HG03342 (cell line): Measurements from ENCODE around the gene CTPS1.
A peak's percentile ranks its signal among the peaks of the same experiment; 100 is the strongest.

Source experiments
- ATAC-seq: cut with Tn5 transposase; IDR thresholded peaks from one replicate; pipeline ENCODE4 v1.9.1; 2021; ENCODE audit warnings: mild to moderate bottlenecking, moderate library complexity; ENCODE audit not compliant: unreplicated experiment

The CTPS1 gene

DNA sequence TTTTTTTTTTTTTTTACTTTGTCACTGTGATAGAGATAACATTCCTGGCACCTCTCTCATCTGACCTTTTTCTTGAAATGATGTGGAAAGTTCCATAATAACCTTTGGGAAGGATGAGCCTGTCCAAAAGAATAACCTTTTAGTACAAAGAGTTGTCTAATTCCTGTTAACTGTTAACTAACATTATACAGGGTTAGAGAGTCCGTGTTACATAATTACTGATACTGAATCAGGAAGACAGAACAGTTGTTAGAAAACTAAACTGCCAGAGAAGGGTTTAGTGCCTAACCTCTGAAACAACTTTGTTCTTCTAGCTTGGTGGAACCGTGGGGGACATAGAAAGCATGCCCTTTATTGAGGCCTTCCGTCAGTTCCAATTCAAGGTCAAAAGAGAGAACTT lies 8.8 kb downstream of the CTPS1 start:
- ATAC-seq, result no peak

DNA sequence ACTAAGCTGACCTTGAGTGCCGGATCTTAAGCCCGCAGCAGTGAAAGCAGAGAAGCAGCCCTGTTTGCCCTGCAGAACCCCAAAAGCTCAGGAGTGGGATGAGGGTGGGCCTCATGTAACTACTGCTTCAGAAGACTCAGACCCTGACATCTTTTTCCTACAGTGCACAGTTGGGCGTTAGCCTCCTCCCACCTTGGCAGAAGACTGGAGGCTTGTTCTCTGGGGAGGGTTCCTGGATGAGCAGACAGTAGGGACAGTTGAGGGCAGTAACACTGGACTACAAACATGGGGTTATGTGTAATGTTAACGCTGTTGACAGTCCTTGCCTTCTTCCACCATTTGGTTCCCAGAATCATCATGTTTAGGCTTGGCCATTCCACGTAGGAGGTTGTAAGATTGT lies 9.6 kb downstream of the CTPS1 start:
- no peak for ATAC-seq

DNA sequence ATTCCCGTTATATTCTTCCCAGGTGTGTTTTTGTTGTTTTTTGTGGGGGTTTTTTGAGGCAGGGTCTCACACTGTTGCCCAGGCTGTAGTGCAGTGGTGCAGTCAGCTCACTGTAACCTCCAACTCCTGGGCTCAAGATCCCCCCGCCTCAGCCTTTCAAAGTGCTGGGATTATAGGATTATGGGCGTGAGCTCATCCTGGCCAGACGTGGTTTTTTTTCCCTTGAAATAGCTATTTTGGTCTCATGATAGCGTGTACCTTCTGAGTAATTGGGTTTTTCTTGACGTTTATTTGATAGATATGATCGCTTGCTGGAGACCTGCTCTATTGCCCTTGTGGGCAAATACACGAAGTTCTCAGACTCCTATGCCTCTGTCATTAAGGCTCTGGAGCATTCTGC lies 17.6 kb downstream of the CTPS1 start:
- ATAC-seq, result no peak

DNA sequence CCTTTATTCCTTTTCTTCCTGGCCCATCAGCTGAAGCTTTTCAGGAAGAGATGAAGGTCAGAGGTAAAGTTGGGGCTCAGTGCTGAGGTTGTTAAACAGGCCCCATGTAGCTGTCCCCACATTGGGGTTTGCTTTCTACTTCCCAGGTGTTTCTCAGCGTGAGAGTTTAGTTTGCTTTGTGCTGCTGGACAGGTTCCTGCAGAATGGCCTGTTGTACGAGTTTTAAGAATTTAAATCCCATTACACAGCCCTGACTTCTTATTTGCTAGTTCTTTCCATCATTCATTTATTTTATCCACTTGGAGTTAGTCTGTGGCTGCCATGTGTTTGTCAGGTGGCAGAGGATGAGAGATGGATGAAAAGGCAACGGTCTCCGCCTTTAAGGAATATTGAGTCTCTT lies 19.2 kb downstream of the CTPS1 start:
- no peak for ATAC-seq

DNA sequence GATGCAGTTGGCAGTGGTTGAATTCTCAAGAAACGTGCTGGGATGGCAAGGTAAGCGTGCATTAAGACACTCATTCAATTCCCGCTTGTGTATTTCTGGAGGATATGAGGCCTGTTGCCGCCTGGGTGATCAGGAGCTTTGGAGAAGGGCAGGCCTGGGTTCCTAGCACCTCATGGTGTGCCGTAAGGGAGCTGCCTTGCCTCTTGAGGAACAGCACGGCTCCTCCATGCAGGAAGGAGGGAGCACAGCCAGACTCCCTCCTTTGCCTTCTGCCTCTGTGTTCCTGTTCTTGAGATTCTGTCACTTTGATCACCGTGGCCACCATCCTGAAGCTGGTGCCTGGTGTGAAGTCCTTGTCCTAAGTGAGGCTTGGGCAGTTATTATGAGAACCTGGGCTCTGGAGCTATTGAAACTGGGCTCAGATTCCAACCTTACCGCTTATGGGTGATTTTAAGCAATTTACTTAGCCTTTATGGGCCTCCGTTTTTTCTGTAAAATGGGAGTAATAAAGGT lies 23.7 kb downstream of the CTPS1 start:
- ATAC-seq, result no peak

DNA sequence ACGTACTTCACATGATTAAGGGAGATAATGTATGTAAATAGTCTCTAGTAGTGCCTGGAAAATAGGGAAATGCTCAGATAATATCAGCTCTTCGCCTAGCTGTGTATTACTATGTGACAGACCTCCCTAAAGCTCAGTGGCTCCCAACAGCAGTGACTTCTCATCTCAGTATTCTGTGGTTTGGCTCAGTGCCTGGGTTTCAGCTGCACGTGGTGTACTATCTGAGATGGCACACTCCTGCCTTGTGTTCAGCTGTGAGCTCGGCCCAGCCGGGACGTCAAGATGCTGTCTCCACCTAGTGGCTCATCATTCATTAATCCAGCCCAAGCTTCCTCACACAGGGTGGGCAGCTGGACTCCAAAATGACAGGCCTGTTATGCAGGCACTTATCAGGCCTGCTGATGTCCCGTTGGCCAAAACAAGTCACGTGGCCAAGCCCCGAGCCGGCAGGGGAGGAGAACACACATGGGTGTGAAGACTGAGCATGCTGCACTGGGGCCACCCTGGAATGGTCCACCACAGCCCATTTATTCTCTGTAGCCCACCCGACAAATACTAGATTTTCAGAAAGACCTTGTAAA lies 24.2 kb downstream of the CTPS1 start:
- ATAC-seq, result peak; percentile 97

DNA sequence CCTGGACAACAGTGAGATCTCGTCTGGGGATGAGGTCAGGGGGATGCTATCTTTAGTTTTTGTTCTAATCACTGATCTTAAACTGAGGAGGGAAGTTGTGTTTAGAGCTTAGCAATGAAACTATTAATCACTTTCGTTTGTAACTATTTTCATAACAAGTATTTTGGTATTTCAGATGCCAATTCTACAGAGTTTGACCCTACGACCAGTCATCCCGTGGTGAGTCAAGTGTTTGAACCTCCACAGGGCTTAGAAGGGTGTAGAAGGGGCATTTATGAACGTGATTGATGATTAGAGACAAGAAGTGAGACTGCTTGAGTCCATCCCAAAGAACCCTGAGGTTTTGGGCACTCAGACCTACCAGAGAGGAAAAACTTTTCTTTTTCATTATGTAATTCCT lies 26.4 kb downstream of the CTPS1 start:
- ATAC-seq, result no peak

DNA sequence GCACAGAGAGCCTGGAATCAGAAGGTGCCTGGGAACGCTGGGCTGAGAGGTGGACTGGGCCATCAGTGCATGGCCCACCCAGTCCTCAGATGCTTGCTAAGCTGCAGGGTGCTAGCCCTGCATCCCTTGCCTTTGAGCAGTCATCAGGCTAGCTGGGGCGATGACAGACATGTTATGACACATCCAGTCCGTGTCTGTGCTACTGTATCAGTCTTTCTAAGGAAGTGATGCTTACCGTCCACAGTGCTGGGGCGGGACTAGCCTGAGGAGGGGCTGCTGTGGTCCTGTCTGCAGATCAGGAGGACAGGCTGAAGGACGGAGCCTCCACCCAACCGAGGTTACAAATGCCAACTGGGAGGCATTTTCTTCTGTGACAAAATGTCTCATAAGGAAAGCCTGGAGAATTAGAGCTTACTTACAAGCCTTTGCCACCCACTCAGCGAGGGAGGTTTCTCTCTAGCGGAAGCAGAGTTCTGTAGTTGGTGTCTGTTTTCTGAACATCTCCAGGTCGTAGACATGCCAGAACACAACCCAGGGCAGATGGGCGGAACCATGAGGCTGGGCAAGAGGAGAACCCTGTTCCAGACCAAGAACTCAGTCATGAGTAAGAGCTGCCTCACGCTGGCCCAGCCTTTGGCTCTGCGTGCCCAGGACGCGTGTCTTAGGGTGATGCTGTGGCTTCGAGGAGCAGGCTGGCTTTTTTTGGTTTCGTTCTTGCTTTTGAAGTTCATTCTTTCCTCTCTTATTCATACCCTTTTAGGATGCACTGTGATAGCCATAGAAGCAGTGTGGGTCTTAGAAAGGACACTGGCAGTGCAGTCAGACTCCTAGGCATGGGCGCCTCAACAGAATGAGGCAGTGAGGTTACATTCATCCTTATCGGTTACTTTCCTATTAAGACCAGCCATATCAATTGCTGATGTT lies 27.7 kb downstream of the CTPS1 start:
- no peak for ATAC-seq

DNA sequence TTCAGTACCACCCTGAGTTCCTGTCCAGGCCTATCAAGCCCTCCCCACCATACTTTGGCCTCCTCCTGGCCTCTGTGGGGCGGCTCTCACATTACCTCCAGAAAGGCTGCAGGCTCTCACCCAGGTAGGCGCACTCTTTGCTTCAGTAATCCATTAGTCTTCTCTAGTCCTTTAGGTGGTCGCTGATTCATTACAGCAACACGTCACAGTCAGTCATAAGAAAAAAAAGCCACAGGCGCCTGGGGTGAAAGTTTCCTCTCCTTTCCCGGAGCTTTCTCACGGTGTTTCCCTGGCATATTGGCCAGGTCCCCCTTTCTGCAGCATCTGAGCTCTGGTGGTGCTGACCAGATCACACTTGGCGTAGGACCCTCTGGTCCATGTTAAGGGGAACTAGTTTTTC lies 30.0 kb downstream of the CTPS1 start:
- ATAC-seq, result no peak

DNA sequence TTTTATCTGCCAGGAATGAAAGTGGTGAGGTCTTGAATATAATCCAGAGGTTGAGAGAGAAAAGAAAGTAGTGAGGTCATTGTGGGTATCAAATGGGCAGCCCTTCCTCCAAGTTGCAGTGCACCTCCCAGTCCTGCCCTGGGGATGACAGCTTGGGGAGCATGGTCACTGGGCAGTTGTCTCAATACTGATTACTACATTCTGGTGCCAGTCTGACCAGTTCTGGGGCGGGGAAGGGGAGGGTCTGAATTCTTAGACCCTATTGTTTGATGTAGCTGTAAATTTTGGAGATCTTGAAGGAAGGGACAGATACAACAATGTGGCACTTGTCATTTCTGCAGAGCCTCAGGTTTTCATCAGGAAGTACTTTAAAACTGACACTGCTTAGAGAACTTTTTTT lies 30.8 kb downstream of the CTPS1 start:
- no peak for ATAC-seq

DNA sequence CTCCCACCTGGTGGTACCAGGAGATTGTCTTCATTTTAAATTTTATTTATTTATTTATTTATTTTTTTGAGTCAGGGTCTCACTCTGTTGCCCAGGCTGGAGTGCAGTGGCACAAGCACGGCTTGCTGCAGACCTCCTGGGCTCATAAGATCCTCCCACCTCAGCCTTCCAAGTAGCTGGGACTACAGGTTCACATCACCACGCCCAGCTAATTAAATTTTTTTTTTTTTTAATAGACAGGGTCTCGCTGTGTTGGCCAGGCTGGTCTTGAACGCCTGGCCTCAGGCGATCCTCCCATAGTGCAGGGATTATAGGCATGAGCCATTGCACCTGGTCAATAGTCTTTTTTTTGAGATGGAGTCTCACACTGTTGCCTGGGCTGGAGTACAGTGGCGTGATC lies 33.5 kb downstream of the CTPS1 start:
- no peak for ATAC-seq

DNA sequence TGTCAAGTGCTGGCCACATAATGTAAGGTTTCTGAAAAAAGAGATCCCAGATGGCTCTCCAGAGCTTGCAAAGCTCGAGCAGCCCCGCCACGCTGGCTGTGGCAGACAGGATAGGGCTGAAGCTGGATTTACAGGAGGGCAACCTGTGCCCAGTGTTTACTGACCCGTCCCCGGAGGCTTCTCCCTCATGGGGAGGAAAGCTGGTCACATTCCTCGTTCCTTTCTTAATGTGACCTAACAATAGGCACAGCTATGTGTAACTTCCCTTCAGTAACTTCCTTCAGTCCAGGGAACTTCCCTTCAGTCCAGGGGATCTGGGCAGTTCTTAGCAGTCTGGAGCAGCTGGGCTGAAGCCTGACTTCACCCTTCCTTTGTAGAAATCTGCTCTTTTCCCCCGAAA lies 34.3 kb downstream of the CTPS1 start:
- ATAC-seq, result no peak

DNA sequence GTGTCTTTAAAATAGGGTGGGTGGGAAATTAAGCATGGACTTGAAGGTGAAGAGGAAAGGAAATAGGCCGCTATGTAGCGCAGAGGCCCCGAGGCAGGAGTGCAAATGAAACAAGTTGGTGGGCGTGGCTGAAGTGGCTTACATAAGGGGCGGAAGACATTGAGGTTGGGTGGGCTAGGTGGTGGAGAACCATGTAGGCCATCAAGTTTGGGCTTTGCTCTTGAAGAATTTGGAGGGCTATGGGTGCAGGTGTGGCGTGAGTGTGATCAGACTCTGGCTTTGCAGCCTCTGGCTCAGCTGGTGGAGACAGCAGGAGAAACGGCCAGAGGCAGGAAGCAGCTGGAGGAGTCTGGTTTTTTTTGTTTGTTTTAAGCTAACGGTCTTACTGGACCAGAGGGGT lies 35.4 kb downstream of the CTPS1 start:
- ATAC-seq, result no peak

DNA sequence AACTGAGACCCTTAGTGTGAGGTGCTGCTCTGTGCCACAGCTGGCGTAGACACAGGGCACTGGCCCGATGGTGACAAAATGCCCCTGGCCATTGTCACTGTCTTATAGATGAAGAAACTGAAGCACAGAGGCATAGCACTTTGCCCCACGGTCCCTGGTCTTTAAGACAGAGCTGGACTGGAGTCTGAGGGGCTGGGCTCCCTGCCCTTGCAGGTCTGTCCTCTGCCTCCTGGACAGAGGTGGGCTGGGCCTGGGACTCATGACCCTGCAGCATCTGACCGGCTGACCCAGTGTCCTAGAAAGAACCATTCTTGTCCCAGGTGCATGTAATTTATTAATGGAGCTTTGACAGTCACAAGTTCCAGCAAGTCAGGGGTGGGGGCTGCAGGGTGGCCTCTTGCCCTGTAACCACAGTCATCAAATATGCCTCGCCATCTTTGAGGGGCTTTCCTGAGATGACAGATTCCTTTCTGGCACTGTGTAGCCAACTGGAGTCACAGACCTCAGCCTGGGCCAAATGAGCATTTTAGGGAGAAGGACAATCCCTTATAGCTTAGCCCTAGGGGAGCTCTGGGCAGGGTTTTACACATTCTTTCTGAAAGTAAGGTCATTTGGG lies 35.9 kb downstream of the CTPS1 start:
- no peak for ATAC-seq

DNA sequence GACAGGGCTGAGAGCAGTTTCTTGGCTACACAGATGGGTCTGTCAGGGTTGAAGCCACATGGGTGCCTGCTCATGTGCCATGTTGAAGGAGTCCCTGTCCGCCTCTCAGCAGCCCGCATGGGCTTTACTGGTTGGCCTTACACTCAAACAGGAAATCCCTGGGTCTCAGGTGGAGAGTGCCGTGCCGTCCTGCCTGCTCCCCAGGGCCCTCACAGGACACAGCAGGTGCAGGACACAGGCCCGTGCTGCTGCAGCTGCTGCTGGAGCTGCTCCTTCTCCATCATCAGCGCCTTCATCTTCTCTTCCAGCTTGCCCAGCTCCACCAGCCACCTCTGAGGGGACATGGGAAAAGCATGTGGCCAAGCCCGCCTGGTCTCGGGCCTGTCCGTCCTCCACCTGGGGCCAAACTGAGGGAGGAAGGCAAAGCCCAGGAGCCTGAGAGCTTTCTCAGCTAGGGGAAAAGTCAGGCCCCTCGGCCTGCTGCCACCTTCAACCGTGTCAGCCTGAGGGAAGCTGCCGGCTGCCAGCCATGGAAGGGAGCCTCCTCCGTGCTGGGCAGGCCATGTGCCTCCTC lies 36.5 kb downstream of the CTPS1 start:
- no peak for ATAC-seq

DNA sequence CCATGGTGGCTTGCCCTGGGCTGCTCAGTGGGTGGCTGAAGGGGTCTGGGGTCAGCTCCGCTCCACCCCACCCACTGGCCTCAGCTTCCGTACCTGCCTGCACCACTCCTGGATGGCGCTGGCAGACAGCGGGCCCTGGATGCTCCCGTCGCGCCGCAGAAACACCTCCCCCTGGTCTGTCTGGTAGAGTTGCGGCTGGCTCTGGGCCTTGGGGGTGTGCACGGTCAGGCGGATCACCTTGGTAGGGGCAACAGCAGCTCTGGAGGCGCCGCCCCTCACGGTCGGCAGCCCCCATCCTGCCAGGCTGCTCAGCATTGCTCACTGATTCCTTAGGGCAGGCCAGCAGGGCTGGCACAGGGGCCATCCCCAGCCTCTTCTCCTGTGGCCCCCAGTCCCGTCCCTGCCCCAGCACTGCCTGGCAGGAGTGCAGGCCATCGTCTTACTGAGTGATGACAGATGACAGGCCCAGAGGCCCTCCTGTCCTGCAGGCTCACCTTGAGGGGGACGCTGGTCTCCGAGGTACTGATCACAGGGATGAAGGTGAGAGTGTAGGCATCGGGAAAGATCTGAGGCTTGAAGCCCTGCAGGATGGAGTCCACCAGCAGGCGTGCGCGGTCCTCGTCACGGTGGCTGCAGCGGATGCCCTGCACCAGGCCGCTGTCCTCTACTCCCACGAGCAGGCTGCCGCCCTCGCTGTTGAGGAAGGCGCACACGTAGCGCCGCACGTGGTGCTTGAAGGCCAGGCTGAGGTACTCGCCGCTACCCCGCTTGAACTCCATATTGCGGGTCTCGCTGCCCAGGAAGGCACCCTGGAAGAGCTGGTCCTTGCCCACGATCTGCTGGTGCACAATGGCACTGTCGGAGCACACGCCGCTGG lies 37.9 kb downstream of the CTPS1 start:
- ATAC-seq, result no peak

DNA sequence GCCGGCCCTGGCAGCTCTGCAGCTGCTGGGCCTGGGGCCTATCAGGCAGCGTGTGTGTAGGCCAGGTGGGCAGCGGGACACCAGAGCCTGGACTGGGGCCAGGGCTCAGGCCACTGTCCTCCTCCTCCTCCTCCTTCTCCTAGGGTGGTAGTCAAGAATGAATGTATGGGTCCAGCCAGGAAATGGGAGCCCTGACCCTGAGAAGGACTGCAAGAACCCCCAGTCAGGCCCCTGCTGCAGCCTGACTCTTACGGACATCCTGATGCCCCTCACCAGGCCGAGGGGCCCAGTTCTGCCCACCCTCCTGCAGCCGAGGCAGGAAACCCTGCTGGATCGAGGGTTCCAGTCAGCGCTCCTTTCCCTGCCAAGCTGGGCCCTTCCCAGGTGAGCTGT lies 38.5 kb downstream of the CTPS1 start:
- ATAC-seq, result no peak

DNA sequence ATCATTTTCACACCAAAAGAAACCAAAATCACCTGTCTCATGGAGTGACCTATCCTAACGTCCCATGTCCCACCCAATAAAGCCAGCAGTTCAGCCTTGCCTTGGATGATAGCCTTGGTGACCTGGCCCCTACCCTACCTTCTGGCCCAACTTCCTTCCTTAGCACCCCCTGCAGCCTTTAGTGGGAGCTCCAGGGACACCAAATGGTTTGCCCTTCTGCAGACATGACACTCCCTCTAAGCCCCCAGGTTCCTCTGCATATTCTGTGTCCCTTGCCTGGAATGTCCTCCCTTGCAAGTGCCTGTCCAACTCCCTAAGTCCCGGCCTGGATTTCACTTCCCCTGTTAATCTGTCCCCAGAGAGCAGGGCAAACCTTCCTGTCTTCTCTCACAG lies 39.9 kb downstream of the CTPS1 start:
- no peak for ATAC-seq

DNA sequence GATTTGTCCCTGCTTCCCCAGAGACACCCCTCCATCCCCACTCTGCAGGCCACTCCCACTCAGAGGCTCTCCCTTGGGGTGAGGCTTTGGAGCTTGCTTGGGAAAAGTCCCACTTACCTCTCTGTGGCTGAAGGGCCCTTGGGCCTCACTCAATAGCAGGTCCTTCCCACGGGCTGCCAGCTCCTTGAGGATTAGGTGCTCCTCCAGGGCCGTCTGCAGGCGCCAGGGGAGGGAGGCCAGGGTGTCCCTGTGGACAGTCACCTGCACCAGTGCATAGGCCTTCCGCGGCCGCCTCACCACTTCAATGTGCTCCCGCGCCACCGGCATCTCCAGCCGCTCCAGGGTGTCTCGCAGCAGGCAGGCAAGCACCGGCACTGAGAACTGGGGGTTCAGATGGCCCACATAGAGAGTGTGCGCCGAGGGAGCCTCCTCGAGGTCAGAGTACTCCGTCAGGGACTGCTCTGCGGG lies 40.6 kb downstream of the CTPS1 start:
- ATAC-seq, result no peak

DNA sequence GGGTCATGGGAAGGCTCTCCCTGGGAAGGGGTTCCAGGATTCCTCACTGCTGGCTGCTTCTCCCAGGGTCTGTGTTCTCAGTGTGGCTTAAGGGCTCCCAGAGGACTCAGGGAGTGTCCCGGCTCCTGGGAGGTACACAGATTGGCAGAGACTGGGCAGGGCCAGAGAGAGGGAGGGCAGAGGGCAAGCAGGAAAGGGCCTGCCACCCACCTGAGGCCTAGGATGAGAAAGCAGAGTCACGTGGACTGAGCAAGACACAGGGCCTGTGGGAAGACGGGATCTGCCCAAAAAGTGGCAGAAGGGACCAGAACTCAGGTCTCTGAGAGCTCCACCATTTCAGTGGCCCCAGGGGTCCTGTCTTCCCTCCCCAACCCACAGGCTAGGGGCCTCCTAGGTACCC lies 41.2 kb downstream of the CTPS1 start:
- ATAC-seq, result no peak
